ENCODE measurements around the gene RFT1.
A peak's percentile ranks its signal among the peaks of the same experiment; 100 is the strongest.

The RFT1 gene

GRCh38 chr3:53144446-53144845 lies 14.2 kb upstream of the RFT1 start:
- TF ChIP-seq CTCF (IDR thresholded peaks at IDR 0.05; ENCODE audit: low read length, missing control alignments): no peak
- no peak for DNase-seq (ENCODE audit: low read depth)
- no peak overlapping the region for H3K4me3 ChIP-seq (replicated peaks; ENCODE audit: low read depth, low read length)

GRCh38 chr3:53142986-53143385 lies 12.8 kb upstream of the RFT1 start:
- DNase-seq (ENCODE audit: low read depth): no peak
- H3K4me3 ChIP-seq (replicated peaks; ENCODE audit: low read depth, low read length): no peak overlapping the region
- TF ChIP-seq CTCF (IDR thresholded peaks at IDR 0.05; ENCODE audit: low read length, missing control alignments): no peak

- no peak overlapping the region for H3K4me3 ChIP-seq (replicated peaks; ENCODE audit: low read depth, low read length)
- peak; percentile 68 for DNase-seq (ENCODE audit: low read depth)
- TF ChIP-seq CTCF (IDR thresholded peaks at IDR 0.05; ENCODE audit: low read length, missing control alignments): no peak
Measured at GRCh38 chr3:53140847-53141845, 10.9 kb upstream of the RFT1 start.

GRCh38 chr3:53139906-53140846 lies 9.9 kb upstream of the RFT1 start:
- TF ChIP-seq CTCF (IDR thresholded peaks at IDR 0.05; ENCODE audit: low read length, missing control alignments): no peak
- no peak overlapping the region for H3K4me3 ChIP-seq (replicated peaks; ENCODE audit: low read depth, low read length)
- peak; percentile 33 for DNase-seq (ENCODE audit: low read depth)

- TF ChIP-seq CTCF (IDR thresholded peaks at IDR 0.05; ENCODE audit: low read length, missing control alignments): no peak
- DNase-seq (ENCODE audit: low read depth): no peak
- H3K4me3 ChIP-seq (replicated peaks; ENCODE audit: low read depth, low read length): no peak overlapping the region
Measured at GRCh38 chr3:53137835-53138446, 7.7 kb upstream of the RFT1 start.

GRCh38 chr3:53137221-53137620 lies 7.0 kb upstream of the RFT1 start:
- DNase-seq (ENCODE audit: low read depth): no peak
- TF ChIP-seq CTCF (IDR thresholded peaks at IDR 0.05; ENCODE audit: low read length, missing control alignments): no peak

More at GRCh38 chr3:53137221-53137620, 7.0 kb upstream of the RFT1 start:
- H3K4me3 ChIP-seq (replicated peaks; ENCODE audit: low read depth, low read length): no peak overlapping the region

Measured in fibroblast of pulmonary artery (primary cell).